GM19238 (cell line): ENCODE results near the gene C1orf116.
A peak's percentile ranks its signal among the peaks of the same experiment; 100 is the strongest.

Source experiments
- DNase-seq: peaks from one replicate; pipeline ENCODE4 v3.0.0; 2011; ENCODE audit warnings: low spot score; ENCODE audit not compliant: insufficient read length

The C1orf116 gene

GRCh38 chr1:207032528-207033017 lies at the start of gene C1orf116:
Gene C1orf116, minus strand, starts transcription at chr1:207032756. Its CDS starts 5,158 bp downstream, at chr1:207027598.
- DNase-seq = no peak

GRCh38 chr1:207081806-207082205 lies 49.2 kb upstream of the C1orf116 start:
- DNase-seq = no peak

GRCh38 chr1:207081088-207081487 lies 48.5 kb upstream of the C1orf116 start:
- no peak for DNase-seq

GRCh38 chr1:207079706-207080241 lies 47.2 kb upstream of the C1orf116 start:
- DNase-seq = no peak

GRCh38 chr1:207078578-207079132 lies 46.1 kb upstream of the C1orf116 start:
- DNase-seq = no peak

- DNase-seq = peak; percentile 35
Observed at GRCh38 chr1:207077470-207078377, 45.2 kb upstream of the C1orf116 start.

- no peak for DNase-seq
Observed at GRCh38 chr1:207077012-207077411, 44.5 kb upstream of the C1orf116 start.

GRCh38 chr1:207076181-207076955 lies 43.8 kb upstream of the C1orf116 start:
- no peak for DNase-seq

GRCh38 chr1:207073906-207074820 lies 41.6 kb upstream of the C1orf116 start:
- DNase-seq = no peak

GRCh38 chr1:207072233-207072632 lies 39.7 kb upstream of the C1orf116 start:
- no peak for DNase-seq

GRCh38 chr1:207071426-207071825 lies 38.9 kb upstream of the C1orf116 start:
- no peak for DNase-seq

GRCh38 chr1:207070811-207071210 lies 38.3 kb upstream of the C1orf116 start:
- DNase-seq = no peak

GRCh38 chr1:207069858-207070506 lies 37.4 kb upstream of the C1orf116 start:
- DNase-seq = no peak

GRCh38 chr1:207069061-207069460 lies 36.5 kb upstream of the C1orf116 start:
- no peak for DNase-seq

- no peak for DNase-seq
Observed at GRCh38 chr1:207067665-207068064, 35.1 kb upstream of the C1orf116 start.

- DNase-seq = no peak
Observed at GRCh38 chr1:207067185-207067584, 34.6 kb upstream of the C1orf116 start.

- DNase-seq = no peak
Observed at GRCh38 chr1:207064561-207064960, 32.0 kb upstream of the C1orf116 start.

- no peak for DNase-seq
Observed at GRCh38 chr1:207063014-207063413, 30.5 kb upstream of the C1orf116 start.

GRCh38 chr1:207062058-207062457 lies 29.5 kb upstream of the C1orf116 start:
- no peak for DNase-seq

GRCh38 chr1:207060596-207060995 lies 28.0 kb upstream of the C1orf116 start:
- DNase-seq = no peak
